Endothelial cell of umbilical vein (primary cell): Measurements from ENCODE around the gene FAM53B.

Experiments
- CTCF ChIP-seq, 2 donors: IDR thresholded peaks; 1 replicate in 1 of 2; 2 replicates in 1 of 2; pipeline ENCODE4 v1.5.1; 2011; ENCODE audit warnings: low read length in 2 of 2, mild to moderate bottlenecking in 2 of 2, moderate library complexity in 2 of 2, control low read depth in 1 of 2, inconsistent platforms in 1 of 2, low read depth in 1 of 2; ENCODE audit not compliant: insufficient read depth in 1 of 2; ENCODE audit errors: extremely low read depth in 1 of 2
- EZH2 ChIP-seq: IDR thresholded peaks from 2 replicates; pipeline ENCODE4 v1.6.1; 2012; ENCODE audit warnings: borderline replicate concordance, low read depth, mild to moderate bottlenecking, moderate library complexity, low read length, inconsistent platforms; ENCODE audit not compliant: severe bottlenecking
- FOS ChIP-seq: IDR thresholded peaks from 2 replicates; pipeline ENCODE4 v1.6.1; 2011; ENCODE audit warnings: mild to moderate bottlenecking, low read length, moderate library complexity, borderline replicate concordance; ENCODE audit not compliant: insufficient read depth
- GATA2 ChIP-seq: IDR thresholded peaks from 2 replicates; pipeline ENCODE4 v1.7.0; 2011; ENCODE audit warnings: low read depth, mild to moderate bottlenecking, moderate library complexity, mixed read lengths, low read length; ENCODE audit not compliant: insufficient read length, insufficient read depth
- JUN ChIP-seq: IDR thresholded peaks from 2 replicates; pipeline ENCODE4 v1.6.1; 2011; ENCODE audit warnings: borderline replicate concordance, low read depth; ENCODE audit not compliant: insufficient read length, insufficient read depth
- MAX ChIP-seq: IDR thresholded peaks from 2 replicates; pipeline ENCODE4 v1.6.1; 2011; ENCODE audit not compliant: insufficient read depth, insufficient read length
- MYC ChIP-seq: IDR thresholded peaks from one replicate; pipeline ENCODE4 v1.6.1; 2011; ENCODE audit warnings: mild to moderate bottlenecking, low read depth, low read length
- POLR2A ChIP-seq: IDR thresholded peaks from 2 replicates; pipeline ENCODE4 v1.6.1; 2012; ENCODE audit warnings: low read depth, mild to moderate bottlenecking, control low read depth, low read length
- POLR2AphosphoS5 ChIP-seq: IDR thresholded peaks from 2 replicates; pipeline ENCODE4 v1.6.1; 2012; ENCODE audit warnings: low read depth, mild to moderate bottlenecking, control low read depth, low read length, moderate library complexity; ENCODE audit not compliant: insufficient read depth

- no peak for TF ChIP-seq EZH2
- no peak for TF ChIP-seq POLR2A
- no peak for TF ChIP-seq CTCF (IDR thresholded peaks at IDR 0.05; ENCODE audit: extremely low read depth in 1 of 2, insufficient read depth in 1 of 2, low read depth in 1 of 2, low read length in 2 of 2)
- TF ChIP-seq POLR2AphosphoS5 = no peak
- no peak for TF ChIP-seq FOS
- no peak for TF ChIP-seq MYC
- TF ChIP-seq MAX = no peak
- TF ChIP-seq JUN = no peak
- no peak for TF ChIP-seq GATA2
Observed at GRCh38 chr10:124667425-124668345, 76.5 kb downstream of the FAM53B start.
